Hepatocyte (in vitro differentiated cells): ENCODE data around the gene STRAP. TPM values are rescaled to one million over a fixed set of nuclear protein-coding genes. Genes with fewer than 3 reads are reported as not detected.

ENCODE experiments used
- DNase-seq: peaks from one replicate; pipeline ENCODE4 v3.0.0-alpha.2; 2016; ENCODE audit warnings: low spot score
- H2AFZ ChIP-seq: fragments of 200-600 bp; sonication (generic); 2 replicates; pipeline ENCODE4 v1.6.0; 2016; ENCODE audit warnings: antibody characterized with exemption, mild to moderate bottlenecking
- H3K27ac ChIP-seq: fragments of 200-600 bp; sonication (generic); 2 replicates; pipeline ENCODE4 v1.5.1; 2016; ENCODE audit warnings: mild to moderate bottlenecking
- H3K27me3 ChIP-seq: fragments of 200-600 bp; sonication (generic); 2 replicates; pipeline ENCODE4 v1.6.1; 2016
- H3K36me3 ChIP-seq: fragments of 200-600 bp; sonication (generic); replicated peaks from 2 replicates; pipeline ENCODE4 v1.5.1; 2016; ENCODE audit warnings: low read depth; ENCODE audit not compliant: insufficient read depth
- H3K4me1 ChIP-seq: fragments of 200-600 bp; sonication (generic); 2 replicates; pipeline ENCODE4 v1.5.1; 2016; ENCODE audit warnings: mild to moderate bottlenecking, moderate library complexity; ENCODE audit not compliant: insufficient read depth
- H3K4me2 ChIP-seq: fragments of 200-600 bp; sonication (generic); 2 replicates; pipeline ENCODE4 v1.6.0; 2016
- H3K4me3 ChIP-seq: fragments of 200-600 bp; sonication (generic); 2 replicates; pipeline ENCODE4 v1.5.1; 2016; ENCODE audit warnings: mild to moderate bottlenecking
- H3K79me2 ChIP-seq: fragments of 200-600 bp; sonication (generic); 2 replicates; pipeline ENCODE4 v1.6.0; 2017; ENCODE audit warnings: mild to moderate bottlenecking
- H3K9me2 ChIP-seq: fragments of 200-600 bp; sonication (generic); replicated peaks from 2 replicates; pipeline ENCODE4 v1.6.0; 2017; ENCODE audit warnings: mild to moderate bottlenecking; ENCODE audit not compliant: insufficient read depth
- H3K9me3 ChIP-seq: fragments of 200-600 bp; sonication (generic); 2 replicates; pipeline ENCODE4 v1.5.1; 2016; ENCODE audit warnings: low read depth, mild to moderate bottlenecking
- H4K20me1 ChIP-seq: fragments of 200-600 bp; sonication (generic); 2 replicates; pipeline ENCODE4 v1.6.0; 2016; ENCODE audit warnings: mild to moderate bottlenecking; ENCODE audit not compliant: insufficient read depth, poor library complexity, severe bottlenecking
- EZH2 ChIP-seq: fragments of 200-600 bp; sonication (generic); IDR thresholded peaks from 2 replicates; pipeline ENCODE4 v1.6.1; 2016; ENCODE audit warnings: antibody characterized with exemption, mild to moderate bottlenecking, borderline replicate concordance
- EZH2phosphoT487 ChIP-seq: fragments of 200-600 bp; sonication (generic); IDR thresholded peaks from one replicate; pipeline ENCODE4 v1.6.1; 2018; ENCODE audit warnings: antibody characterized with exemption, mild to moderate bottlenecking, low read depth, moderate library complexity; ENCODE audit not compliant: unreplicated experiment, severe bottlenecking
- WGBS: methylation state at CpG from one replicate; pipeline ENCODE4 v1.1.6; 2016; ENCODE audit warnings: low lambda C conversion rate; ENCODE audit errors: missing lambda C conversion rate; 5-methylcytosine and 5-hydroxymethylcytosine counted together
- polyA plus RNA-seq: library from polyadenylated mRNA; unstranded; fragments of >200 nt; fragmentation: Nextera tagmentation; extraction: Ambion mirVana; gene quantifications from 2 replicates; pipeline ENCODE4 v1.2.1, GENCODE V29; 2016
- total RNA-seq: library from RNA; depleted of rRNA; stranded (reverse); fragments of >200 nt; gene quantifications from 2 replicates; pipeline ENCODE4 v1.2.3, GENCODE V29; 2014
- TF ChIP-seq, protein P1 (sequence below): fragments of 200-600 bp; sonication (generic); IDR thresholded peaks from 2 replicates; pipeline ENCODE4 v1.5.1; 2016; ENCODE audit warnings: antibody characterized with exemption, mild to moderate bottlenecking; ENCODE audit not compliant: poor library complexity

The STRAP gene
- total and polyA plus RNA-seq, 2 experiments from 2014 or later, result 154 to 202 TPM

DNA sequence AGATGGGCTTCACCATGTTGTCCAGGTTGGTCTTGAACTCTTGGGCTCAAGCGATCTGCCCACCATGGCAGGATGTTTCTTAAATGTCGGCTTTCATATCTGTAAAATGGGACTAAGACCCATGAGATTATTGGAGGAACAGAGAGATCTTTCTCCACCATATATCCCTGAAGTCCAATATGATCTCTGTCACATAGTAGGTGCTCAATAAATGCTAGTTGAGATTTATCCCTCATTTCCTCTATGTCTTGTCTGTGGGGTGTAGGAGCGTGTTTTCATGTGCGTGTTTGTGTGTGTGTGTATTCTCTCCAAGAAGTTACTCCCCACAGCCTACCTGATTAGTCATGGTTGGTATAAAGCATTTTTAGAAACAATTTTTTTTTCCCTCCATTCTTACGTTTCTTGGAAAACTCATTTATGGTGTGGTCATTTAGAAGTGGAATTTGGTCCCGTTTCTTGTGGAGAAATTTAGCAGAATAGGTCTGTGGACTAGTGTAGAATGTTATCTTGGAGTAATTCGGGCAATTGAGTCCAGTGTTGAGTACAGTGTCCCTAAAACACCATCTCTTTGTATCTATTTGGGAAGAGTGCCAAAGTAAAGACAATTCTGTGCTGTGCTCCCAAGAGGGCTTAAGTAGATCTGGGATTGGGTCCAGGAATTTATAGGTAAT lies 4.3 kb downstream of the STRAP start:
- peaks cover 84% of the 10 kb centered on the region for H3K79me2 ChIP-seq
- 97% methylated on average over 7 of the region's 7 CpGs for WGBS
- TF ChIP-seq, protein P1, sequence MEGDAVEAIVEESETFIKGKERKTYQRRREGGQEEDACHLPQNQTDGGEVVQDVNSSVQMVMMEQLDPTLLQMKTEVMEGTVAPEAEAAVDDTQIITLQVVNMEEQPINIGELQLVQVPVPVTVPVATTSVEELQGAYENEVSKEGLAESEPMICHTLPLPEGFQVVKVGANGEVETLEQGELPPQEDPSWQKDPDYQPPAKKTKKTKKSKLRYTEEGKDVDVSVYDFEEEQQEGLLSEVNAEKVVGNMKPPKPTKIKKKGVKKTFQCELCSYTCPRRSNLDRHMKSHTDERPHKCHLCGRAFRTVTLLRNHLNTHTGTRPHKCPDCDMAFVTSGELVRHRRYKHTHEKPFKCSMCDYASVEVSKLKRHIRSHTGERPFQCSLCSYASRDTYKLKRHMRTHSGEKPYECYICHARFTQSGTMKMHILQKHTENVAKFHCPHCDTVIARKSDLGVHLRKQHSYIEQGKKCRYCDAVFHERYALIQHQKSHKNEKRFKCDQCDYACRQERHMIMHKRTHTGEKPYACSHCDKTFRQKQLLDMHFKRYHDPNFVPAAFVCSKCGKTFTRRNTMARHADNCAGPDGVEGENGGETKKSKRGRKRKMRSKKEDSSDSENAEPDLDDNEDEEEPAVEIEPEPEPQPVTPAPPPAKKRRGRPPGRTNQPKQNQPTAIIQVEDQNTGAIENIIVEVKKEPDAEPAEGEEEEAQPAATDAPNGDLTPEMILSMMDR, result no peak
- no peak for TF ChIP-seq EZH2phosphoT487
- no peak for TF ChIP-seq EZH2
- no peak overlapping the region for H2AFZ ChIP-seq
- H3K4me2 ChIP-seq, result peak overlapping the region; percentile 9
- no peaks in the 10 kb centered on the region for H3K9me3 ChIP-seq
- H3K4me1 ChIP-seq, result peaks cover 13% of the 10 kb centered on the region
- H3K27ac ChIP-seq, result no peak overlapping the region
- no peaks in the 10 kb centered on the region for H3K9me2 ChIP-seq
- no peak overlapping the region for H3K4me3 ChIP-seq
- H3K27me3 ChIP-seq, result no peaks in the 10 kb centered on the region
- peaks cover 60% of the 10 kb centered on the region for H4K20me1 ChIP-seq
- DNase-seq, result no peak
- no peaks in the 10 kb centered on the region for H3K36me3 ChIP-seq

DNA sequence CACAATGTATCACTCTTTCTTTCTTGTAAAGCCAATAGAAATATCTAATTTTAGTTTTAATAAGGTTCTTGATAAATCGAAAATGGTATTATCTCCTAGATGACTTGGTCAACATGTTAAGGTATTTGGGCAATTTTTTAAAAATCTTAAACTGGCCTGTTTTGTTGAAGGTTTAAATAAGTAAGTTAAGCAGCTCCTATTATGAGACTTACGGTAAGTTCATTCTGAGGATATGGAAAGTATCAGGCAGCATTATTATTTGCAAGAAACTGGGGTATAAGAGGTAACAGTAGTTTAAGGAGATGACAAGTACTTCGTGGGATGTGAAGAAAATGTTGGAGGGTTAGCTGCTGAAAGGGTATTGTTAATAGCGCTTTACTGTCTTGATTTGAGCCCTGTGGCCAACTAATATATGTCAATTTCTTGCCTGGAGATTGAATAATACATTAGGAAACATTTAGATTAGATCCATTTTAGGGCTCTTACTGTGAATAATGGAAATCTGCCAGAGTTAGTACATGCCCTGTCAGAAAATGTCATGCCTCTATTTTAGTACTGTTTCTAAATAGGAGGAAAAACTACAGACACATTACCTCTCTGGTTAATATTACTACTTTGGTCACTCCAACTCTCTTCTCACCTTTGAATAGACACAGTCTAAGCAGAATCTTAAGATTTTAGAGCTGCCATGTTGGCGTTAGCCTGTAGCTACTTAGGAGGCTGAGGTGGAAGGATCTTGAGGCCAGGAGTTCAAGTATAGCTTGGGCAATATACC lies 5.0 kb downstream of the STRAP start:
- Histone ChIP-seq H3K4me2 (peak overlapping the region; percentile 9), H3K4me1 (peaks cover 13% of the 10 kb centered on the region), H4K20me1 (peaks cover 60% of the 10 kb centered on the region), H3K27me3 (no peaks in the 10 kb centered on the region), H2AFZ (no peak overlapping the region), H3K9me2 (no peaks in the 10 kb centered on the region), H3K9me3 (no peaks in the 10 kb centered on the region), H3K79me2 (peaks cover 90% of the 10 kb centered on the region), H3K27ac (no peak overlapping the region), H3K4me3 (no peak overlapping the region), H3K36me3 (no peaks in the 10 kb centered on the region)
- WGBS, result 92% methylated on average over 5 of the region's 5 CpGs
- TF ChIP-seq EZH2 (no peak), EZH2phosphoT487 (no peak)
- TF ChIP-seq, protein P1, result no peak
- DNase-seq, result no peak

- Histone ChIP-seq H3K9me3 (no peaks in the 10 kb centered on the region), H3K4me2 (no peak overlapping the region), H3K9me2 (no peaks in the 10 kb centered on the region), H3K27ac (no peak overlapping the region), H3K4me1 (no peaks in the 10 kb centered on the region), H2AFZ (no peak overlapping the region), H3K79me2 (peaks cover 44% of the 10 kb centered on the region), H3K27me3 (no peaks in the 10 kb centered on the region), H4K20me1 (peaks cover 14% of the 10 kb centered on the region), H3K36me3 (no peaks in the 10 kb centered on the region), H3K4me3 (no peak overlapping the region)
- TF ChIP-seq EZH2, result no peak
- TF ChIP-seq, protein P1, result no peak
- TF ChIP-seq EZH2phosphoT487, result no peak
- no peak for DNase-seq
- WGBS, result 88% methylated on average over 5 of the region's 5 CpGs
Observed at GRCh38 chr12:15892645-15893259, 10.6 kb downstream of the STRAP start.
